ENCODE results near the gene NDUFAF5.

DNA sequence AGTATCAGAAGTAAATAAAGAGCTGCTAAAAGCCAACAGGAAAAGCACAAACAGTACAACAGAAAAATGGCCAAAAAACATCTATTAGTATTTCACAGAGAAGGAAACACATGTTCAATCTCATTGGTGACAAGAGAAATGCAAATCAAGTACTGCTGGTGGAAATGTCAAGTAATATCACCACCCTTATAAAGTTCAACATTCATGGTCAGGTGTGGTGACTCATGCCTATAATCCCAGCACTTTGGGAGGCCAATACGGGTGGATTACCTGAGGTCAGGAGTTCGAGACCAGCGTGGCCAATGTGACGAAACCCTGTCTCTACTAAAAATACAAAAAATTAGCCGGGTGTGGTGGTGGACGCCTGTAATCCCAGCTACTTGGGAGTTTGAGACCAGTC, 42.9 kb upstream of the NDUFAF5 start:
- TF ChIP-seq POLR2AphosphoS5 (IDR thresholded peaks at IDR 0.05) (no peak), EP300 (IDR thresholded peaks at IDR 0.05; ENCODE audit: low read depth) (no peak), POLR2A (IDR thresholded peaks at IDR 0.05) (no peak)
- TF ChIP-seq, protein P1, sequence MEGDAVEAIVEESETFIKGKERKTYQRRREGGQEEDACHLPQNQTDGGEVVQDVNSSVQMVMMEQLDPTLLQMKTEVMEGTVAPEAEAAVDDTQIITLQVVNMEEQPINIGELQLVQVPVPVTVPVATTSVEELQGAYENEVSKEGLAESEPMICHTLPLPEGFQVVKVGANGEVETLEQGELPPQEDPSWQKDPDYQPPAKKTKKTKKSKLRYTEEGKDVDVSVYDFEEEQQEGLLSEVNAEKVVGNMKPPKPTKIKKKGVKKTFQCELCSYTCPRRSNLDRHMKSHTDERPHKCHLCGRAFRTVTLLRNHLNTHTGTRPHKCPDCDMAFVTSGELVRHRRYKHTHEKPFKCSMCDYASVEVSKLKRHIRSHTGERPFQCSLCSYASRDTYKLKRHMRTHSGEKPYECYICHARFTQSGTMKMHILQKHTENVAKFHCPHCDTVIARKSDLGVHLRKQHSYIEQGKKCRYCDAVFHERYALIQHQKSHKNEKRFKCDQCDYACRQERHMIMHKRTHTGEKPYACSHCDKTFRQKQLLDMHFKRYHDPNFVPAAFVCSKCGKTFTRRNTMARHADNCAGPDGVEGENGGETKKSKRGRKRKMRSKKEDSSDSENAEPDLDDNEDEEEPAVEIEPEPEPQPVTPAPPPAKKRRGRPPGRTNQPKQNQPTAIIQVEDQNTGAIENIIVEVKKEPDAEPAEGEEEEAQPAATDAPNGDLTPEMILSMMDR (IDR thresholded peaks at IDR 0.05), result no peak

All from transverse colon (tissue), 4 donors.